Measurements from ENCODE around the gene TAS1R1.

- TF ChIP-seq CTCF (IDR thresholded peaks at IDR 0.05; ENCODE audit: poor library complexity, severe bottlenecking) (no peak), POLR2AphosphoS5 (IDR thresholded peaks at IDR 0.05) (no peak), TAF1 (IDR thresholded peaks at IDR 0.05; ENCODE audit: low read depth) (no peak), EP300 (conservative IDR thresholded peaks at IDR 0.05; ENCODE audit: poor library complexity, severe bottlenecking) (no peak), SMC3 (conservative IDR thresholded peaks at IDR 0.05; ENCODE audit: poor library complexity) (no peak), RAD21 (conservative IDR thresholded peaks at IDR 0.05) (no peak), REST (IDR thresholded peaks at IDR 0.05; ENCODE audit: borderline replicate concordance) (no peak), EZH2 (IDR thresholded peaks at IDR 0.05; ENCODE audit: borderline replicate concordance, insufficient read depth, low read length, poor library complexity, severe bottlenecking) (no peak), MXI1 (conservative IDR thresholded peaks at IDR 0.05; ENCODE audit: poor library complexity, severe bottlenecking) (no peak)
Observed at GRCh38 chr1:6574818-6575217, 19.7 kb downstream of the TAS1R1 start.

Measured in neural cell (in vitro differentiated cells).